WTC11 (cell line): Measurements from ENCODE around the gene NRXN2. TPM values are rescaled to one million over a fixed set of nuclear protein-coding genes. Genes with fewer than 3 reads are reported as not detected.

Experiments
- ATAC-seq: fragments of 200-7000 bp; cut with Tn5 transposase; 2 replicates; pipeline ENCODE4 v1.10.0; 2021; ENCODE audit warnings: mild to moderate bottlenecking, moderate library complexity
- CTCF ChIA-PET: fragments of 300-600 bp; sonication (Branson Sonifier 250); formaldehyde crosslinking; loops from one replicate; lab custom pipeline; 2021; ENCODE audit warnings: antibody characterized with exemption; lab: Charles Lee
- POLR2A ChIA-PET: fragments of 350-600 bp; sonication (Branson Sonifier 250); formaldehyde crosslinking; loops from one replicate; lab custom pipeline; 2021; ENCODE audit warnings: antibody characterized with exemption; lab: Charles Lee
- DNase-seq: peaks from one replicate; pipeline ENCODE4 v3.0.0; 2021; ENCODE audit warnings: low spot score
- H3K27ac Mint-ChIP-seq: 2 replicates; pipeline ENCODE4 v1.8.0; 2021; ENCODE audit warnings: mixed read lengths
- H3K27me3 Mint-ChIP-seq: 2 replicates; pipeline ENCODE4 v1.8.0; 2021; ENCODE audit warnings: low read depth, mild to moderate bottlenecking, moderate library complexity, mixed read lengths
- H3K36me3 Mint-ChIP-seq: 2 replicates; pipeline ENCODE4 v1.8.0; 2021; ENCODE audit warnings: mixed read lengths
- H3K4me1 Mint-ChIP-seq: 2 replicates; pipeline ENCODE4 v1.8.0; 2022; ENCODE audit warnings: mixed read lengths
- H3K4me3 Mint-ChIP-seq: 2 replicates; pipeline ENCODE4 v1.8.0; 2021; ENCODE audit warnings: mild to moderate bottlenecking, moderate library complexity, mixed read lengths
- H3K9me3 Mint-ChIP-seq: 2 replicates; pipeline ENCODE4 v1.8.0; 2021; ENCODE audit warnings: mixed read lengths
- ATF1 ChIP-seq: sonication (generic); formaldehyde crosslinking; IDR thresholded peaks from 2 replicates; pipeline ENCODE4 v1.8.1; 2023; ENCODE audit warnings: mild to moderate bottlenecking, moderate library complexity, missing genetic modification reagents
- ATF2 ChIP-seq: sonication (generic); formaldehyde crosslinking; IDR thresholded peaks from 2 replicates; pipeline ENCODE4 v1.8.1; 2022; ENCODE audit warnings: low read depth, missing genetic modification reagents, borderline replicate concordance
- ATF6 ChIP-seq: sonication (generic); formaldehyde crosslinking; IDR thresholded peaks from 2 replicates; pipeline ENCODE4 v1.8.1; 2023; ENCODE audit warnings: mild to moderate bottlenecking, missing genetic modification reagents
- CREB1 ChIP-seq: sonication (generic); formaldehyde crosslinking; IDR thresholded peaks from 2 replicates; pipeline ENCODE4 v1.8.0; 2023; ENCODE audit warnings: mild to moderate bottlenecking, missing genetic modification reagents
- ELF4 ChIP-seq: sonication (generic); formaldehyde crosslinking; IDR thresholded peaks from 2 replicates; pipeline ENCODE4 v1.8.1; 2022; ENCODE audit warnings: low read depth, mild to moderate bottlenecking, moderate library complexity, missing genetic modification reagents
- EMX1 ChIP-seq: fragments of 250-450 bp; sonication (Bioruptor Pico); IDR thresholded peaks from 2 replicates; pipeline ENCODE4 v1.8.0; 2021; ENCODE audit warnings: mild to moderate bottlenecking
- ESRRA ChIP-seq: sonication (generic); formaldehyde crosslinking; IDR thresholded peaks from 2 replicates; pipeline ENCODE4 v1.8.1; 2022; ENCODE audit warnings: mild to moderate bottlenecking, missing genetic modification reagents, borderline replicate concordance
- FOXK1 ChIP-seq: sonication (generic); formaldehyde crosslinking; IDR thresholded peaks from 2 replicates; pipeline ENCODE4 v1.8.0; 2022; ENCODE audit warnings: mild to moderate bottlenecking, moderate library complexity, missing genetic modification reagents
- GRHL2 ChIP-seq: fragments of 250-450 bp; sonication (Bioruptor Pico); IDR thresholded peaks from 2 replicates; pipeline ENCODE4 v1.8.0; 2022; ENCODE audit warnings: mild to moderate bottlenecking, moderate library complexity; ENCODE audit not compliant: insufficient replicate concordance, severe bottlenecking
- HMGA2 ChIP-seq: fragments of 250-450 bp; sonication (Bioruptor Pico); IDR thresholded peaks from 2 replicates; pipeline ENCODE4 v1.4.0; 2021; ENCODE audit warnings: mild to moderate bottlenecking, moderate library complexity
- MXD4 ChIP-seq: fragments of 250-450 bp; sonication (Bioruptor Pico); IDR thresholded peaks from 2 replicates; pipeline ENCODE4 v1.8.0; 2021; ENCODE audit warnings: mild to moderate bottlenecking, moderate library complexity, borderline replicate concordance
- OVOL2 ChIP-seq: fragments of 250-450 bp; sonication (Bioruptor Pico); IDR thresholded peaks from 2 replicates; pipeline ENCODE4 v1.9.0; 2021; ENCODE audit warnings: mild to moderate bottlenecking, borderline replicate concordance
- PRDM15 ChIP-seq: sonication (generic); formaldehyde crosslinking; IDR thresholded peaks from 2 replicates; pipeline ENCODE4 v1.8.0; 2022; ENCODE audit warnings: missing genetic modification reagents
- SMAD4 ChIP-seq: sonication (generic); formaldehyde crosslinking; IDR thresholded peaks from 2 replicates; pipeline ENCODE4 v1.8.0; 2022; ENCODE audit warnings: mild to moderate bottlenecking, missing genetic modification reagents
- SP1 ChIP-seq: sonication (generic); formaldehyde crosslinking; conservative IDR thresholded peaks from 2 replicates; pipeline ENCODE4 v1.8.1; 2022; ENCODE audit warnings: missing genetic modification reagents
- TCF7 ChIP-seq: sonication (generic); formaldehyde crosslinking; IDR thresholded peaks from 2 replicates; pipeline ENCODE4 v1.8.0; 2022; ENCODE audit warnings: mild to moderate bottlenecking, low read depth, missing genetic modification reagents, moderate library complexity
- TEAD1 ChIP-seq: sonication (generic); formaldehyde crosslinking; IDR thresholded peaks from 2 replicates; pipeline ENCODE4 v1.8.0; 2022; ENCODE audit warnings: mild to moderate bottlenecking, missing genetic modification reagents
- ZNF416 ChIP-seq: fragments of 250-450 bp; sonication (Bioruptor Pico); IDR thresholded peaks from 2 replicates; pipeline ENCODE4 v1.9.0; 2021; ENCODE audit warnings: mild to moderate bottlenecking, inconsistent platforms
- ZNF671 ChIP-seq: fragments of 250-450 bp; sonication (Bioruptor Pico); IDR thresholded peaks from 2 replicates; pipeline ENCODE4 v1.8.0; 2021; ENCODE audit warnings: mild to moderate bottlenecking
- ZSCAN18 ChIP-seq: fragments of 250-450 bp; sonication (Bioruptor Pico); IDR thresholded peaks from 2 replicates; pipeline ENCODE4 v2.1.2; 2022; ENCODE audit warnings: mild to moderate bottlenecking, moderate library complexity
- total RNA-seq: library from RNA; stranded (reverse); gene quantifications from 3 replicates; pipeline ENCODE4 v1.2.3, GENCODE V29; 2021
- TF ChIP-seq, protein P1 (sequence below): sonication (generic); formaldehyde crosslinking; IDR thresholded peaks from 2 replicates; pipeline ENCODE4 v1.8.1; 2023; ENCODE audit warnings: mild to moderate bottlenecking, missing genetic modification reagents, moderate library complexity

Gene NRXN2
- total RNA-seq, 1 experiment from 2014 or later, result 8.6 TPM

DNA sequence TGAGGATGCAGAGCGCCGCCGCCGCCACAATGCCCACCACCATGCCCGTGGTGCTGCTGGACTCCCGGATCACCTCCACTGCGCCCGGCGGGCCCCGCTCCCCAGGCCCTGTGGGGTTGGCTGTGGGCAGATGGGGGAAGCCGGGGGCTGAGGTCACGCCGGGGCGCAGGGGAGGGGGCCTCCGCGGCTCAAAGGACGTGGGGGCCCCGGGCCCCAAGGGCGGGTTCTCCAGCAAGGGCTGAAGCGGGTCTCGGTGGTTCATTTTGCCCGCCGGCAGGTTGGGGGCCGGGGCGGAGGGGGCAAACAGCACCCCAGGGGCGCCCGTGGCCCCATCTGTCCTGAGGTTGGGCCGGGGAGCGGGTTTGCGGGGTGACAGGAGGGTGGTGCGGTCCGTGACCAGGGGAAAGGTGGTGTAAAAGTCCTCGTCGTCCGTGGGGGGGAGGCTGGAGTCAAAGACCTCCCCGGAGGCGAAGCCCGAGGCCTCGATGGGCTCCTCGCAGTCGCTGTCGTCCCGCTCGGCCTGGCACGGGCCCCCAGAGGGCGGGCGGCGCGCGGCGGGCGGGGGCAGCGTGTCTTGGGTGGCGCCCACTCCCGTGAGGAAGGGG is 115.5 kb downstream of the NRXN2 start:
- Mint-ChIP-seq H3K4me1 (peaks cover 7% of the 10 kb centered on the region; the same call in 1 of the 2 replicates), H3K27ac (no peak overlapping the region), H3K9me3 (no peaks in the 10 kb centered on the region), H3K27me3 (no peaks in the 10 kb centered on the region; the same call in 1 of the 2 replicates), H3K36me3 (no peaks in the 10 kb centered on the region), H3K4me3 (no peak overlapping the region)
- ChIA-PET POLR2A (no interaction called here), CTCF (no interaction called here)
- no peak for ATAC-seq
- TF ChIP-seq ZNF671, result no peak
- TF ChIP-seq HMGA2 (CRISPR knock-in tag), result no peak
- TF ChIP-seq ZNF416 (CRISPR knock-in tag), result no peak
- no peak for TF ChIP-seq ZSCAN18 (CRISPR knock-in tag)
- TF ChIP-seq TEAD1 (CRISPR knock-in tag), result no peak
- no peak for TF ChIP-seq TCF7
- no peak for TF ChIP-seq ATF6
- TF ChIP-seq, protein P1, sequence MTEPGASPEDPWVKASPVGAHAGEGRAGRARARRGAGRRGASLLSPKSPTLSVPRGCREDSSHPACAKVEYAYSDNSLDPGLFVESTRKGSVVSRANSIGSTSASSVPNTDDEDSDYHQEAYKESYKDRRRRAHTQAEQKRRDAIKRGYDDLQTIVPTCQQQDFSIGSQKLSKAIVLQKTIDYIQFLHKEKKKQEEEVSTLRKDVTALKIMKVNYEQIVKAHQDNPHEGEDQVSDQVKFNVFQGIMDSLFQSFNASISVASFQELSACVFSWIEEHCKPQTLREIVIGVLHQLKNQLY (CRISPR knock-in tag), result no peak
- TF ChIP-seq ELF4 (CRISPR knock-in tag), result no peak
- TF ChIP-seq ATF2 (CRISPR knock-in tag), result no peak
- no peak for TF ChIP-seq MXD4 (CRISPR knock-in tag)
- no peak for TF ChIP-seq OVOL2 (CRISPR knock-in tag)
- TF ChIP-seq ATF1 (CRISPR knock-in tag), result no peak
- TF ChIP-seq SP1 (CRISPR knock-in tag), result no peak
- TF ChIP-seq FOXK1, result no peak
- TF ChIP-seq GRHL2, result no peak
- no peak for TF ChIP-seq SMAD4 (CRISPR knock-in tag)
- DNase-seq, result no peak

DNA sequence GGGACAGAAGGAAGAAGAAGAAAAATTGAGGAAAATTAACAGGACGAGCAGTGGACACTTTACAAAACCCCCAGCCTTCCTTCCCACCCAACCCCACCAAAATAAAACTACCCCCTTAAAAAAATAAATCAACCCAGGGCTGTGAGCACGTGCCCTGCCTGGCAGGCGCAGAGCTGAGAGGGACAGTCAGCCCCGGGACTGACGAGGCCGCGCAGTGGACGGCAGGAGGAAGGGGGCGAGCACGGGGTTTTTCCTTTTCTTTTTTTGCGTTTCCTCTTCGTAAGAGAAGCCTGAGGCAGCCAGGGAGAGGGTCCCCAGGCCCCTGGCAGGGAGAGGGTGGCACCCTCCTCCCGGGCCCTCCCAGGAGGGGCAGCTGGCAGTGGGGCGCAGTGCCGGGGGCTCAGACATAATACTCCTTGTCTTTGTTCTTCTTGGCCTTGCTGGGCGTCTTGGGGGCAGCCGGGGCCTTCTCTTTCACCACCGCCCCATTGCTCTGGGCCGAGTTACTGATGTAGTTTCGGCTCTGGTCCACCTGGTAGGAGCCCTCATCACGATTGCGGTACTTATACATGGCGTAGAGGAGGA is 116.1 kb downstream of the NRXN2 start:
- ChIA-PET POLR2A (no interaction called here), CTCF (no interaction called here)
- Mint-ChIP-seq H3K4me1 (peaks cover 7% of the 10 kb centered on the region; the same call in 1 of the 2 replicates), H3K36me3 (no peaks in the 10 kb centered on the region), H3K27ac (no peak overlapping the region), H3K27me3 (no peaks in the 10 kb centered on the region; the same call in 1 of the 2 replicates), H3K9me3 (no peaks in the 10 kb centered on the region), H3K4me3 (no peak overlapping the region)
- ATAC-seq (no peak), DNase-seq (no peak)
- no peak for TF ChIP-seq ATF1 (CRISPR knock-in tag)
- TF ChIP-seq FOXK1, result no peak
- TF ChIP-seq EMX1 (CRISPR knock-in tag), result no peak
- TF ChIP-seq CREB1 (CRISPR knock-in tag), result no peak
- no peak for TF ChIP-seq ESRRA
- TF ChIP-seq PRDM15 (CRISPR knock-in tag), result no peak
